HepG2 (cell line): Measurements from ENCODE around the gene PPP2R2C. TPM values are rescaled to one million over a fixed set of nuclear protein-coding genes. Genes with fewer than 3 reads are reported as not detected.

ENCODE experiments used
- AGO2 ChIP-seq: fragments of 200-400 bp; formaldehyde crosslinking; optimal IDR thresholded peaks from 2 replicates; pipeline ENCODE3; 2017; ENCODE audit warnings: mild to moderate bottlenecking, low read depth, low read length, moderate library complexity
- EZH2 ChIP-seq: conservative IDR thresholded peaks from 2 replicates; pipeline ENCODE4 v1.6.1; 2012; ENCODE audit warnings: mild to moderate bottlenecking, low read depth, low read length, moderate library complexity
- HMG20A ChIP-seq: IDR thresholded peaks from 2 replicates; pipeline ENCODE4 v1.6.1; 2016; ENCODE audit warnings: borderline replicate concordance
- HMGXB3 ChIP-seq: sonication (generic); formaldehyde crosslinking; IDR thresholded peaks from 2 replicates; pipeline ENCODE4 v1.4.0; 2020; ENCODE audit warnings: missing genetic modification reagents, borderline replicate concordance
- HNRNPL ChIP-seq: fragments of 200-400 bp; formaldehyde crosslinking; IDR thresholded peaks from 2 replicates; pipeline ENCODE4 v1.6.1; 2017; ENCODE audit warnings: mild to moderate bottlenecking, low read depth, low read length
- JDP2 ChIP-seq: sonication (generic); formaldehyde crosslinking; IDR thresholded peaks from 2 replicates; pipeline ENCODE4 v1.8.1; 2022; ENCODE audit warnings: missing genetic modification reagents, borderline replicate concordance
- MIER3 ChIP-seq: IDR thresholded peaks from 2 replicates; pipeline ENCODE4 v1.6.1; 2016; ENCODE audit warnings: missing compliant biosample characterization, borderline replicate concordance
- NFKB2 ChIP-seq: sonication (generic); formaldehyde crosslinking; IDR thresholded peaks from 2 replicates; pipeline ENCODE4 v1.4.0; 2020; ENCODE audit warnings: missing genetic modification reagents, borderline replicate concordance
- ZNF143 ChIP-seq: sonication (generic); formaldehyde crosslinking; IDR thresholded peaks from 2 replicates; pipeline ENCODE4 v1.4.0; 2020; ENCODE audit warnings: missing genetic modification reagents
- ZNF383 ChIP-seq: sonication (generic); formaldehyde crosslinking; IDR thresholded peaks from 2 replicates; pipeline ENCODE4 v1.4.0; 2020; ENCODE audit warnings: missing genetic modification reagents, mild to moderate bottlenecking, borderline replicate concordance
- polyA plus RNA-seq, 8 experiments: library from polyadenylated mRNA; depleted of rRNA in 3 of 8; stranded (reverse) in 7 of 8; unstranded in 1 of 8; fragments of >200 nt; fragmentation: Illumina TruSeq in 4 of 8; extraction: Trizol in 4 of 8; gene quantifications; 2 replicates each; pipeline versions ENCODE4 v1.2.1 to v1.2.3, GENCODE V29; 2011 to 2016; ENCODE audit warnings: low read depth in 4 of 8, missing spikeins in 1 of 8, mixed read lengths in 1 of 8; ENCODE audit not compliant: insufficient read depth in 1 of 8
- total RNA-seq, 5 experiments: library from RNA; depleted of rRNA; stranded (reverse); fragments of >200 nt; fragmentation: Illumina TruSeq; extraction: Trizol; gene quantifications; 2 replicates each; pipeline ENCODE4 v1.2.3, GENCODE V29; 2016; ENCODE audit warnings: low read depth in 1 of 5
- TF ChIP-seq, protein P1 (sequence below), 2 experiments: sonication (generic) in 1 of 2; formaldehyde crosslinking in 1 of 2; IDR thresholded peaks; 2 replicates each; pipeline versions ENCODE4 v1.4.0 to v1.6.1; 2016 to 2020; ENCODE audit warnings: borderline replicate concordance in 1 of 2, low read depth in 1 of 2, mild to moderate bottlenecking in 1 of 2, missing genetic modification reagents in 1 of 2
- TF ChIP-seq, protein P2 (sequence below): sonication (generic); formaldehyde crosslinking; IDR thresholded peaks from 2 replicates; pipeline ENCODE4 v1.4.0; 2020; ENCODE audit warnings: missing genetic modification reagents
- TF ChIP-seq, protein P3 (sequence below): sonication (generic); formaldehyde crosslinking; IDR thresholded peaks from 2 replicates; pipeline ENCODE4 v1.4.0; 2020; ENCODE audit warnings: mild to moderate bottlenecking, missing genetic modification reagents, borderline replicate concordance

The PPP2R2C gene
- total and polyA plus RNA-seq, 2 of the 13 experiments (the other 11 are each of a cell fraction or from before 2014, with no cell fraction given), result 0.60 to 8.6 TPM

DNA sequence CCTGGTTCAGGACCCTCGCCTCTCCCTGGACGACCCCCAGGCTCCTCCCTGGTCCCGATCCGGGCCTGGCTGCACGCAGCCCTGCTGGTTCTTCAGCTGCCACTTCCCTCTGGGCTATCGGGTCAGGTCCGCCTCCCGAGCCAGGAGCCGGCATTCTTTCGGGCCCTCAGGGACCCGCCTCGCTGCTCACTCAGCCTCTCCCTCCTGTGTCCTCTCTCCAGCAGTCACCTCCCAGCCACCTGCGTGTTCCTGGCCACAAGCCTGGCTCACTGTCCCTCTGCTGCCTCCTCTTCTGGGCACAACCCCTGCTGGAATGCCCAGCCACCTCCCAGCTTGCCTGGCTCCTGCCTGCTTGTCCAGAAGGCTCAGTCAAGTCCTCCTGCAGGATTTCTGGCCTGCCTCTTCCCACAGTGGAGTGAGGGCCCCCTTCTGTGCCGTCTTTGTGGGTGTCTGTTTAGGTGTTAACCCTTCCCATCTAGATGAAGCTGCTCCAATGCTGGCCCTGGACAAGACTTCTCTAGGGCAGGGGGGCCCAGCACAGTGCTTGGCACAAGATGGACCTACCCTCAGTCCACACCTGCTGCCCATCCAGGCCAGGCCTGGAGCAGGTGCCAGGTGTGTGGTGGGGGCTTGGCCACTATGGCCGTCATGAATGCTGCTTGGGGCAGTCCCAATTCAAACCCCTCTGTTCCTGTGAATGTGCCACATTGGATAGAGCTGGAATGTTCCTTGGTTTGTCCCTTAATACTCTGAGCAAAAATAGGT lies 200.5 kb downstream of the PPP2R2C start (continued):
- peak; percentile 75; the same call in 1 of the 2 replicates for TF ChIP-seq ZNF383
- TF ChIP-seq, protein P1, sequence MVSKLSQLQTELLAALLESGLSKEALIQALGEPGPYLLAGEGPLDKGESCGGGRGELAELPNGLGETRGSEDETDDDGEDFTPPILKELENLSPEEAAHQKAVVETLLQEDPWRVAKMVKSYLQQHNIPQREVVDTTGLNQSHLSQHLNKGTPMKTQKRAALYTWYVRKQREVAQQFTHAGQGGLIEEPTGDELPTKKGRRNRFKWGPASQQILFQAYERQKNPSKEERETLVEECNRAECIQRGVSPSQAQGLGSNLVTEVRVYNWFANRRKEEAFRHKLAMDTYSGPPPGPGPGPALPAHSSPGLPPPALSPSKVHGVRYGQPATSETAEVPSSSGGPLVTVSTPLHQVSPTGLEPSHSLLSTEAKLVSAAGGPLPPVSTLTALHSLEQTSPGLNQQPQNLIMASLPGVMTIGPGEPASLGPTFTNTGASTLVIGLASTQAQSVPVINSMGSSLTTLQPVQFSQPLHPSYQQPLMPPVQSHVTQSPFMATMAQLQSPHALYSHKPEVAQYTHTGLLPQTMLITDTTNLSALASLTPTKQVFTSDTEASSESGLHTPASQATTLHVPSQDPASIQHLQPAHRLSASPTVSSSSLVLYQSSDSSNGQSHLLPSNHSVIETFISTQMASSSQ (IDR thresholded peaks at IDR 0.05; ENCODE audit: low read depth), result no peak
- TF ChIP-seq, protein P1 (CRISPR knock-in tag; IDR thresholded peaks at IDR 0.05; ENCODE audit: borderline replicate concordance), result peak; percentile 37; the same call in 1 of the 2 replicates
- TF ChIP-seq HNRNPL, result 0 out of 2 replicates have a peak, but pooled peaks have one; percentile 18
- peak; percentile 25; the same call in 1 of the 2 replicates for TF ChIP-seq NFKB2 (CRISPR knock-in tag)
- TF ChIP-seq AGO2, result peak; percentile 58
- TF ChIP-seq HMG20A (CRISPR knock-in tag), result no peak
- no peak for TF ChIP-seq HMGXB3 (CRISPR knock-in tag)
- TF ChIP-seq JDP2 (CRISPR knock-in tag), result no peak
- TF ChIP-seq MIER3 (CRISPR knock-in tag), result no peak
- TF ChIP-seq, protein P2, sequence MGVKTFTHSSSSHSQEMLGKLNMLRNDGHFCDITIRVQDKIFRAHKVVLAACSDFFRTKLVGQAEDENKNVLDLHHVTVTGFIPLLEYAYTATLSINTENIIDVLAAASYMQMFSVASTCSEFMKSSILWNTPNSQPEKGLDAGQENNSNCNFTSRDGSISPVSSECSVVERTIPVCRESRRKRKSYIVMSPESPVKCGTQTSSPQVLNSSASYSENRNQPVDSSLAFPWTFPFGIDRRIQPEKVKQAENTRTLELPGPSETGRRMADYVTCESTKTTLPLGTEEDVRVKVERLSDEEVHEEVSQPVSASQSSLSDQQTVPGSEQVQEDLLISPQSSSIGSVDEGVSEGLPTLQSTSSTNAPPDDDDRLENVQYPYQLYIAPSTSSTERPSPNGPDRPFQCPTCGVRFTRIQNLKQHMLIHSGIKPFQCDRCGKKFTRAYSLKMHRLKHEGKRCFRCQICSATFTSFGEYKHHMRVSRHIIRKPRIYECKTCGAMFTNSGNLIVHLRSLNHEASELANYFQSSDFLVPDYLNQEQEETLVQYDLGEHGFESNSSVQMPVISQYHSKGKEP, result no peak
- TF ChIP-seq, protein P3, sequence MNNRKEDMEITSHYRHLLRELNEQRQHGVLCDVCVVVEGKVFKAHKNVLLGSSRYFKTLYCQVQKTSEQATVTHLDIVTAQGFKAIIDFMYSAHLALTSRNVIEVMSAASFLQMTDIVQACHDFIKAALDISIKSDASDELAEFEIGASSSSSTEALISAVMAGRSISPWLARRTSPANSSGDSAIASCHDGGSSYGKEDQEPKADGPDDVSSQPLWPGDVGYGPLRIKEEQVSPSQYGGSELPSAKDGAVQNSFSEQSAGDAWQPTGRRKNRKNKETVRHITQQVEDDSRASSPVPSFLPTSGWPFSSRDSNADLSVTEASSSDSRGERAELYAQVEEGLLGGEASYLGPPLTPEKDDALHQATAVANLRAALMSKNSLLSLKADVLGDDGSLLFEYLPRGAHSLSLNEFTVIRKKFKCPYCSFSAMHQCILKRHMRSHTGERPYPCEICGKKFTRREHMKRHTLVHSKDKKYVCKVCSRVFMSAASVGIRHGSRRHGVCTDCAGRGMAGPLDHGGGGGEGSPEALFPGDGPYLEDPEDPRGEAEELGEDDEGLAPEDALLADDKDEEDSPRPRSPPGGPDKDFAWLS (CRISPR knock-in tag), result 0 out of 2 replicates have a peak, but pooled peaks have one; percentile 39
- no peak for TF ChIP-seq ZNF143 (CRISPR knock-in tag)
- TF ChIP-seq EZH2, result no peak
